Diencephalon (tissue), 1 donor: ENCODE measurements around the gene CNOT8. TPM values are rescaled to one million over a fixed set of nuclear protein-coding genes. Genes with fewer than 3 reads are reported as not detected.

ENCODE experiments used
- small RNA-seq: library from RNA; depleted of rRNA; stranded (forward); fragments of <200 nt; gene quantifications from one replicate; pipeline ENCODE3, GENCODE V24; 2014
- total RNA-seq: library from RNA; depleted of rRNA; stranded (reverse); fragments of >200 nt; gene quantifications from one replicate; pipeline ENCODE4 v1.2.3, GENCODE V29; 2014

CNOT8 gene
- 76.8 TPM for total RNA-seq

DNA sequence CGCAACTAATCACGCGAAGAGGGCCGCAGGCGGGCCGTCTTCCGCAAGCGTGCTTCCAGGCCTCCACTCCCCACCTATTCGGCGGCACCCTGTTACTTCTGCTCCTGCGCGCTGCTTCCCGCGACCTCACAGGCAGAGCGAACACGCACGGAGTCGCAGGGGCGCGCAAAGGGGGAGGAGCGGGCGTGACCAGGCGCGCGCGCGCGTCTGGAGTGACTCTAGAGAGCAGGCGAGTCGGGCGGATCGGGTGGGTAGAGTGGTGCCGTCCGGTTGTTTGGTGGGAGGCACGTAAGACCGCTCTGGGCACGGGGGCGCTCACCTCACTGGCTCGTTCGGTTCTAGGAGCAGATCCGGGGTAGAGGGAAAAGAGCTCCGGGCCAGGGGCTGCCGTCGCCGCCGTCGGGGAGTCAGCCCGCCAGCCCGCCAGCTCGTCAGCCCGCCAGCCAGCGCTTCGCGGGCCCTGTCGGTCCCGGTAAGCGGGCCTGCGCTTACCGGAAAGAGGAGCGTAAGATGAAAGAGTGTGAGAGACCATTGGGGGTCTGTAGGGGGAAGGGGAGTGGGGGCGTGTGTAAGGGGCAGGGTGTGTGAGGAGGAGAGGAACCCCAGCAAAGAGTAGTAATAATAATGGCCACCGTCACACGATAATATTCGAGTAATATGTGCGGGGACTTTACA, at the start of gene CNOT8:
CNOT8 (plus strand) TSS at position 331 of the 675 bp plus-strand sequence. CDS start 4,652 bp downstream, outside the sequence.

GRCh38 chr5:154850255-154851062, 8.0 kb upstream of the CNOT8 start, which contains the start of gene FAXDC2:
Gene FAXDC2 (minus strand): TSS chr5:154850603. CDS start chr5:154838178, 12,425 bp downstream.

Small RNAs within 50 kb of the gene (small RNA-seq; reads per million reads assigned to genes)
- not detected for gene MIR378H

Other genes with a start within 250 kb of the CNOT8 start
- 67.8 TPM for gene LARP1, start 103.2 kb upstream of the CNOT8 start, total RNA-seq
- gene FAXDC2, start 8.0 kb upstream of the CNOT8 start, total RNA-seq, result 4.6 TPM
- 22.6 TPM for gene GEMIN5, start 79.6 kb downstream of the CNOT8 start, total RNA-seq
- 18.9 TPM for gene MRPL22, start 82.4 kb downstream of the CNOT8 start, total RNA-seq
- 0.46 TPM for gene KIF4B, start 155.1 kb downstream of the CNOT8 start, total RNA-seq